ENCODE measurements around the gene POLDIP3. TPM values are rescaled to one million over a fixed set of nuclear protein-coding genes. Genes with fewer than 3 reads are reported as not detected.
"Not testable (repeated sequence)": the region's sequence is repeated elsewhere in the genome, so short reads cannot be mapped to it uniquely, and the experiment has no call there.

The POLDIP3 gene
- total RNA-seq, 1 experiment from 2014 or later = 67.6 TPM

DNA sequence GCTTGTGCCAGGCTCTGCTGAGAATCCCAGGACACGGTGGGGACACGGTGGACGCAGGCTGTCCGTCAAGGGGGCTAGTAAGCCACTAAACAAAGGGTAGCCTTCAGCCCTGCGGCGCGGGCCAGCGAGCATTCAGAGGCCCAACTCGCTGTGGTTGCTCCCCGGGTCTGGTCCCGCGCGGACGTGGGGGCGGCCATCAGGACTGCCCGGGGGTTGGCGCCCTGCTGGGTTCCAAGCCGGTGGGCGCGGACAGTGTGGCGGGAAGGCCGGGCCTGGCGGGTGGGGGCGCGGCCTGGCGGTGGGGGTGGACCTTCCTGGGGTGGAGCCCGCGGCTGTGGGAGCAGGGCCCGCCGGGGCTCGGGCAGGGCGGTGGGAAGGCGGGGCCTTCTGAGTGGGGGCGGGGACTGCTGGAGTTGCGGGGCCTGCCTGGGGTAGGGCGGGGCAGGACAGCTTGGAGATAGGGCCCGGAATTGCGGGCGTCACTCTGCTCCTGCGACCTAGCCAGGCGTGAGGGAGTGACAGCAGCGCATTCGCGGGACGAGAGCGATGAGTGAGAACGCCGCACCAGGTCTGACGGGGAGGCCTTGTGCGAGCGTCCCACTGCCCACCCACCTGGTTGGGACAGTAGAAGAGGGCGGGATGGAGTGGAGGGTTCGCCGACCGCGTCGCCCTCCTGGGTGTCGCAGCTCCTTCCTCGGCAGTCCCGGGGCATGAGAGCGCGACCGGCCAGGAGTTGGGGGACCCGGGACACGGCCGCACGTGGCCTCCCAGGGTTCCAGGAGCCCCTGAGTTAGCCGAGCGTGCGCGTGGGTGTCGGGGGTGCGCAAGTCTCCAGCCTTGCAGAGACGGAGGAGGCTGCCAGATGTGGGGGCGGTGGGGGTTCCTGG is 61.0 kb downstream of the POLDIP3 start, which contains the start of gene SERHL2:
TSS of gene SERHL2 (plus strand) at position 482 of the 887 bp plus-strand sequence. CDS start at position 547, 65 bp downstream.
- Histone ChIP-seq H3K36me3 (ENCODE audit: control insufficient read depth in 1 of 2, insufficient read depth in 2 of 2, low read length in 2 of 2) (no peaks in the 10 kb centered on the region), H3K27ac (ENCODE audit: low read depth, low read length) (no peak within 1 kb of the TSS), H3K4me1 (ENCODE audit: control insufficient read depth in 1 of 2, insufficient read depth in 2 of 2, low read length in 2 of 2) (peaks cover 0 to 4% of the 10 kb centered on the region in 2 experiments; a peak in 1 of 4 replicates), H3K9ac (ENCODE audit: low read length) (no peak within 1 kb of the TSS), H3K9me3 (ENCODE audit: control insufficient read depth in 1 of 2, insufficient read depth in 1 of 2, low read depth in 1 of 2, low read length in 2 of 2) (no peaks in the 10 kb centered on the region), H4K20me1 (ENCODE audit: insufficient read depth) (no peaks in the 10 kb centered on the region), H3K4me2 (ENCODE audit: low read length) (no peak within 1 kb of the TSS), H3K9me2 (ENCODE audit: insufficient read depth) (no peaks in the 10 kb centered on the region), H2AFZ (ENCODE audit: low read depth, low read length, poor library complexity, severe bottlenecking) (no peak within 1 kb of the TSS), H3K4me3 (replicated peaks in 1 of 2; ENCODE audit: low read depth in 1 of 2, low read length in 2 of 2) (no peak within 1 kb of the TSS), H3K79me2 (ENCODE audit: insufficient read depth, low read length) (no peaks in the 10 kb centered on the region), H3K27me3 (ENCODE audit: insufficient read depth, low read length) (no peaks in the 10 kb centered on the region)
- ChIA-PET CTCF (no interaction called here), POLR2A (no interaction called here), RAD21 (ENCODE audit: low non-redundant PET in 1 of 2, low total read pairs in 2 of 2, uncharacterized antibody in 2 of 2, unreplicated experiment in 2 of 2) (no interaction called here)
- intact Hi-C loops (cut with micrococcal nuclease) = no loop called here
- BruUV-seq (replicated peaks) = no TSS peak
- TF ChIP-seq ZFX (IDR thresholded peaks at IDR 0.05) = no peak
- no peak for TF ChIP-seq EZH2 (IDR thresholded peaks at IDR 0.05)
- no peak for TF ChIP-seq ZBTB33 (IDR thresholded peaks at IDR 0.05; ENCODE audit: extremely low read depth, insufficient replicate concordance, low read length)
- no peak for TF ChIP-seq RAD21 (IDR thresholded peaks at IDR 0.05; ENCODE audit: low read depth)
- TF ChIP-seq CBX3 (IDR thresholded peaks at IDR 0.05; ENCODE audit: low read depth) = no peak
- TF ChIP-seq FOSL1 (IDR thresholded peaks at IDR 0.05; ENCODE audit: low read depth) = no peak
- TF ChIP-seq CEBPB (IDR thresholded peaks at IDR 0.05; ENCODE audit: low read depth) = no peak
- TF ChIP-seq POLR2AphosphoS5 (IDR thresholded peaks at IDR 0.05; ENCODE audit: low read depth, low read length) = no peak
- ATAC-seq (peak; percentile 73), DNase-seq (ENCODE audit: low read depth, low spot score) (no peak)

DNA sequence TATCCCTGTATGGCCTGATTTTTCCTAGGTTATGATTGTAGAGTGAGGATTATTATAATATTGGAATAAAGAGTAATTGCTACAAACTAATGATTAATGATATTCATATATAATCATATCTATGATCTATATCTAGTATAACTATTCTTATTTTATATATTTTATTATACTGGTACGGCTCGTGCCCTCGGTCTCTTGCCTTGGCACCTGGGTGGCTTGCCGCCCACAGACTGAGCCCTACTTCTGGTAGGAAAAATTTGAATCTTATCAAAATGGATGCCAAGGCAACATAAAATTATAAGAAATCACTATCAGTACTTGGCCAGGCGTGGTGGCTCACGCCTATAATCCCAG is 62.4 kb downstream of the POLDIP3 start:
- H3K9ac ChIP-seq (ENCODE audit: low read length); H3K27me3 ChIP-seq (ENCODE audit: insufficient read depth, low read length); H4K20me1 ChIP-seq (ENCODE audit: insufficient read depth); POLR2A ChIA-PET; H3K79me2 ChIP-seq (ENCODE audit: insufficient read depth, low read length); H3K4me2 ChIP-seq (ENCODE audit: low read length); RAD21 ChIA-PET (ENCODE audit: low non-redundant PET in 1 of 2, low total read pairs in 2 of 2, uncharacterized antibody in 2 of 2, unreplicated experiment in 2 of 2); BruUV-seq (replicated peaks); H3K9me3 ChIP-seq (ENCODE audit: control insufficient read depth in 1 of 2, insufficient read depth in 1 of 2, low read depth in 1 of 2, low read length in 2 of 2); H3K36me3 ChIP-seq (ENCODE audit: control insufficient read depth in 1 of 2, insufficient read depth in 2 of 2, low read length in 2 of 2); DNase-seq (ENCODE audit: low read depth, low spot score); H3K4me1 ChIP-seq (ENCODE audit: control insufficient read depth in 1 of 2, insufficient read depth in 2 of 2, low read length in 2 of 2); H2AFZ ChIP-seq (ENCODE audit: low read depth, low read length, poor library complexity, severe bottlenecking); H3K27ac ChIP-seq (ENCODE audit: low read depth, low read length); H3K9me2 ChIP-seq (ENCODE audit: insufficient read depth); intact Hi-C loops (cut with micrococcal nuclease); H3K4me3 ChIP-seq (replicated peaks in 1 of 2; ENCODE audit: low read depth in 1 of 2, low read length in 2 of 2); ATAC-seq: not testable (repeated sequence)
- CTCF ChIA-PET = interaction anchor here (0.9 kb wide), 1 partner anchor 75 kb away, joined by 3 read pairs; no protein-coding TSS in a partner anchor
